ENCODE results near the gene GPHN. TPM values are rescaled to one million over a fixed set of nuclear protein-coding genes. Genes with fewer than 3 reads are reported as not detected.

Gene GPHN
- total and polyA plus RNA-seq, 2 of the 4 experiments (the other 2 are of a cell fraction): 8.0 to 8.1 TPM

GRCh38 chr14:66643344-66643743 is 135.4 kb downstream of the GPHN start:
- Histone ChIP-seq H2AFZ (replicated peaks; ENCODE audit: low read length, poor library complexity) (no peak overlapping the region), H2AK5ac (ENCODE audit: low read depth, low read length) (no peak overlapping the region), H4K91ac (ENCODE audit: insufficient read depth, low read depth, low read length) (no peak overlapping the region), H2BK20ac (ENCODE audit: low read depth, low read length) (no peak overlapping the region), H3K23ac (ENCODE audit: low read depth, low read length) (no peak overlapping the region), H3K27ac (ENCODE audit: insufficient read depth, low read length) (no peak overlapping the region), H2BK120ac (ENCODE audit: low read depth, low read length) (no peak overlapping the region), H3K14ac (replicated peaks; ENCODE audit: low read depth, low read length) (no peak overlapping the region), H3K4me3 (ENCODE audit: insufficient read depth, low read depth, low read length) (no peak overlapping the region), H2BK15ac (ENCODE audit: low read depth, low read length) (no peak overlapping the region), H3K18ac (ENCODE audit: low read depth, low read length) (no peak overlapping the region), H4K5ac (ENCODE audit: low read depth, low read length) (no peak overlapping the region), H3K4me1 (ENCODE audit: control insufficient read depth, insufficient read depth, low read length) (no peaks in the 10 kb centered on the region), H2AK9ac (replicated peaks; ENCODE audit: low read depth, low read length, poor library complexity) (no peak overlapping the region), H3K36me3 (ENCODE audit: control insufficient read depth, insufficient read depth, low read length) (no peaks in the 10 kb centered on the region), H3K27me3 (ENCODE audit: control insufficient read depth, insufficient read depth, low read length) (no peaks in the 10 kb centered on the region), H2BK5ac (ENCODE audit: low read depth, low read length, poor library complexity, severe bottlenecking) (no peak overlapping the region), H3K9me1 (ENCODE audit: insufficient read depth, low read length) (no peaks in the 10 kb centered on the region), H3K79me1 (ENCODE audit: low read depth in 1 of 2, low read length in 2 of 2) (no peaks in the 10 kb centered on the region), H3K4ac (ENCODE audit: low read depth, low read length) (no peak overlapping the region), H4K20me1 (ENCODE audit: insufficient read depth, low read length) (no peaks in the 10 kb centered on the region), H4K8ac (ENCODE audit: low read depth in 2 of 2, low read length in 2 of 2) (no peak overlapping the region), H3K56ac (ENCODE audit: extremely low read depth, insufficient read depth, low read length) (no peak overlapping the region), H3K4me2 (ENCODE audit: low read depth, low read length) (no peak overlapping the region), H3K9ac (ENCODE audit: low read depth, low read length) (no peak overlapping the region), H3K9me3 (ENCODE audit: control insufficient read depth, insufficient read depth, low read length) (no peaks in the 10 kb centered on the region)
- no peak for TF ChIP-seq RAD21 (IDR thresholded peaks at IDR 0.05; ENCODE audit: low read length)
- no peak for TF ChIP-seq RCOR1 (IDR thresholded peaks at IDR 0.05; ENCODE audit: insufficient replicate concordance, low read length)
- TF ChIP-seq MAZ (IDR thresholded peaks at IDR 0.05; ENCODE audit: borderline replicate concordance, low read depth, low read length): no peak
- no peak for TF ChIP-seq NFE2L2 (IDR thresholded peaks at IDR 0.05; ENCODE audit: low read depth, low read length)
- TF ChIP-seq BHLHE40 (IDR thresholded peaks at IDR 0.05; ENCODE audit: low read depth, low read length): no peak
- TF ChIP-seq FOS (IDR thresholded peaks at IDR 0.05; ENCODE audit: low read depth, low read length): no peak
- TF ChIP-seq USF2 (IDR thresholded peaks at IDR 0.05; ENCODE audit: low read depth, low read length): no peak
- TF ChIP-seq MAFK (IDR thresholded peaks at IDR 0.05; ENCODE audit: low read depth, low read length): no peak
- TF ChIP-seq MXI1 (IDR thresholded peaks at IDR 0.05; ENCODE audit: borderline replicate concordance, low read depth, low read length): no peak
- no peak for TF ChIP-seq POLR2A (IDR thresholded peaks at IDR 0.05; ENCODE audit: low read depth, low read length)
- no peak for TF ChIP-seq RFX5 (IDR thresholded peaks at IDR 0.05; ENCODE audit: low read depth, low read length)
- no peak for TF ChIP-seq ELK1 (IDR thresholded peaks at IDR 0.05; ENCODE audit: borderline replicate concordance, low read depth, low read length)
- TF ChIP-seq CTCF (conservative IDR thresholded peaks at IDR 0.05; ENCODE audit: low read depth, low read length): no peak
- no peak for TF ChIP-seq CHD1 (IDR thresholded peaks at IDR 0.05; ENCODE audit: low read depth, low read length)
- no peak for TF ChIP-seq SMC3 (IDR thresholded peaks at IDR 0.05; ENCODE audit: low read depth, low read length)
- TF ChIP-seq CEBPB (IDR thresholded peaks at IDR 0.05; ENCODE audit: low read depth, low read length): no peak
- CTCF ChIA-PET: no interaction called here
- no TSS peak for BruUV-seq (replicated peaks)
- ATAC-seq (ENCODE audit: low read depth) (no peak), DNase-seq (peak; percentile 17)
- POLR2A ChIA-PET (ENCODE audit: unreplicated experiment): no interaction called here
- in situ Hi-C loops (cut with MboI; ENCODE audit: low sequenced_read_pairs): loop anchor here (25.0 kb wide), 1 partner anchor 644 kb away; no protein-coding TSS in a partner anchor
- dilution Hi-C loops (cut with HindIII; ENCODE audit: low sequenced_read_pairs, unreplicated experiment): no loop called here
- intact Hi-C loops (cut with micrococcal nuclease): no loop called here
